GM18519 (cell line): ENCODE data around the gene DHRS1.
"Not testable (repeated sequence)": the region's sequence is repeated elsewhere in the genome, so short reads cannot be mapped to it uniquely, and the experiment has no call there.

ENCODE experiments used
- ATAC-seq: cut with Tn5 transposase; IDR thresholded peaks from one replicate; pipeline ENCODE4 v1.9.1; 2021; ENCODE audit warnings: mild to moderate bottlenecking, moderate library complexity; ENCODE audit not compliant: unreplicated experiment, low FRiP score

Gene DHRS1

DNA sequence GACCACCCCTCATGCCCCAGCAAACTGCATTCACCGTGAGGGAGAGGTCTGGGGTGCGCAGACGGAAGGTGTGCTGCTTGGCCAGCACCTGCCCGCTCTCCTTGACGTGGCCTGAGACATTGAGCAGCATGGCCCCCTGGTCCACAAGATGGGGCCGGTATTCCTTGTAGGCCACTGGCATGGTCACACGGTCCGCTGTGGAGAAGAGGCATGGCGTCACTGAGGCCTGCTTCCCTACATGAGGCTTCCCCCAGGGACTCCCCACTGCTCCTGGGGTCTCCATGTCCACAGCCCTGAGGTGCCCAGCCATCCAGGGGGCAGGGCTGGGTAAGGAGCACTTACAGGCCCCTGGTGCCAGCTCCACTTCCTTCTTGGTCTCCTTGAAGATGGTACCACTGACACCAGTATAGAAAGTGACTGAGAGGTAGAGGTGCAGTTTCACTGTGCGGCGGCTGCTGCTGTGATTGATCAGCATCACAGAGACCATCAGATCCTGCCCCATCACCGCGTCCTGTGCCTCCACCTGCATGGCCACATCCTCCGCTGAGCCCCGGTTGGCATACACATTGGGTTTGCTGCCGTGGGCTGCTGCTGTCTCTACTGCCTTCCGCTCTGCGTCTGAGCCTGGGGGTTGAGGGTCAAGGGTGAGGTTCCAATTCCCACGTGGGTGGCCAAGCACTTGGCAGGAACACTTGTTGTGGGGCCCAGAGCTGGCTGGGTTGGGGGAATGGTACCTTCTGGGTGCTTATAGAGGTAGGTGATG lies 44.8 kb downstream of the DHRS1 start:
- no peak for ATAC-seq

DNA sequence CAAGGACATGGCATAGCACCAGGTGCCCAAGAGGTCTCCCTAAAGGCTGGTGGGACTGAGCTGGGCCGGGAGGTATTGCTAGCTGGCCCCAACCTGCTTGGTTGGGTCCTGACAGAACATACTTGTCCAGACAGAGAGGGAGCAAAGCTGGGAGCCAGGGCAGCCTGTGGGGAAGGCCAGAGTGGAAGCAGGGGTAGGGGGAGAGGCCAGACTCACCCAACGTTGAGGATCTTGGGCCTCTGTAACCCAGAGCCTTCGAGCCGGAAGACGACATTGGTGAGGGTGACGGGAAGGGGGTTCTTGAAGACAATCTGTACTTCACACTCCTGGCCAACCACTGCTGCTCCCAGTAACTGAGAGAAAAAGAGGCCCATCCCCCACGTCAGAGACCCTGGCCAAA lies 45.6 kb downstream of the DHRS1 start:
- no peak for ATAC-seq

DNA sequence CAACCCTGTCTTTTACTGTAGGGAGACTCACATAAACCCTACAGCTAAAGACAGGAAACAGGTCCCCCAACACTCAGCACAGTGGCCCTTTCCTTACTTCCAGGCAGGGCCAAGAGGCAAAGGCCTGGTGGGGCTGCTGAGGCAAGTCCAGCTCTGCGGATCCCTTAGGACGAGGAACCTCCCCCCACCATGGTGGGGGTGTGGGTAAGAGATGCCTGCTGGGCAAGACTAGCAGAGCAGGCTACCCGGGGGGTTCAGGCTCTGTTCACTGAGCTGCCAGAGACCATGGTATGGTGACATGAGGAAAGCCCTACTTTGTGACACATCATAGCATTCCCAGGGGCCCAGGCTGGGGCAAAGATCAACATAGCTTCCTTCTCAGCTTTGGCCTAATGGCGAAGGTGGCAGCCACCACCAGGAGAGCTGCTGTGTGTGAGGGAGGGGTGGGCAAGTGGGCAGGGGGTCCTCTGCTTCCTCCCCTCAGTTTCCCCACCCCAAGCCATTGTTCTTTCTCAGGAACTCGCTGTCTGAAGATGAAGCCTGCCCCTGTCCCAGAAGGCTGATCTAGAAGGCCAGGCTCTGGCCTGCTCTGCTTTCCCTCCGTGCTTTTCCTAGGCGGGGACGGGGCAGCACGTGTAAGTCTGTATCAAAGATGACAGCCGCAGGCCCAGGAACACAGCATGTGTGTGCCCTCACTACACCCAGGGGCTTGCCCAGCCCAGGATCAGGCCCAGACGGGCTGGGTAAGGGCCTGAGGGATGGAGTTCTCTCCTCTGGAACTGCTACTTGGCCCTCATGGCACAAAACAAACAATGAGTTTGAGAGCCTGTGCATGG lies 47.1 kb downstream of the DHRS1 start:
- no peak for ATAC-seq

DNA sequence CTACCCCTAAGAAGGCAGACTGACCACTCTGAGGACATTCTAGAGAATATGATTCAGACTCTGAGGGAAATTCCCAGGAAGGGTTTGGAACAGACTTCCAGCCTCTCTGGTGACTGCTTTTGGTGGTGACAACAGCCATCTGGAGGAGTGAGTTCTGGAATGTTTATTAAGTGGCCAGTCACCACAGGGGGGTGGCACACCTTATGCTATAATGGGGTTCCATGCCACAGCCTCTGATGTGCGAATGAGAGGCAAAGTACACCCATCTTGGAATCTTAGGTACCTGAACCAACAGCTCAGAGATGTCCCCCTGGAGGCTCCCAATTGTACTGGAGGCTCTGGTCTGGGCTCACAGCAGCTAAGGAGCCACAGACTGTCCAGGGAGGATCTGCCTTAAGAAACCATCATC lies 47.7 kb downstream of the DHRS1 start:
- ATAC-seq = no peak

DNA sequence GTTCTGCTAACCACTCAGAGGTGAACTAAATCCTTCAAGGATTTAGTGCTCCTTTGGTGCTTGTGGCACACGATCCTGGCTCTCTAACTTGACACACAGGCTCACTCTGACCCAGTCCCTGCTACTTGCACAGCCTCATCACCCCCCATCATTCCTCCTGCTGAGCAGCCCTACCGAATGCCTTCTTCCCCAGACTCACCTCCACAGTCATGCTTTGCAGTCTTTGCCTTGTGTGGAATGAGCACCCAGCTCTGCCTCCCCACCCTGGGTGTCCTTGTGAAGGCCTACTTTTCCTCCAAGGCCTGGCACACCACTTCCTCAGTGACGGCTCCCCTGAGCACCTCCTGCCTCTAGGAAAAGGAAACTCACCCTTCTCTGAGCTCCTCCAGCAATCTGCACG lies 49.2 kb downstream of the DHRS1 start:
- ATAC-seq = no peak

DNA sequence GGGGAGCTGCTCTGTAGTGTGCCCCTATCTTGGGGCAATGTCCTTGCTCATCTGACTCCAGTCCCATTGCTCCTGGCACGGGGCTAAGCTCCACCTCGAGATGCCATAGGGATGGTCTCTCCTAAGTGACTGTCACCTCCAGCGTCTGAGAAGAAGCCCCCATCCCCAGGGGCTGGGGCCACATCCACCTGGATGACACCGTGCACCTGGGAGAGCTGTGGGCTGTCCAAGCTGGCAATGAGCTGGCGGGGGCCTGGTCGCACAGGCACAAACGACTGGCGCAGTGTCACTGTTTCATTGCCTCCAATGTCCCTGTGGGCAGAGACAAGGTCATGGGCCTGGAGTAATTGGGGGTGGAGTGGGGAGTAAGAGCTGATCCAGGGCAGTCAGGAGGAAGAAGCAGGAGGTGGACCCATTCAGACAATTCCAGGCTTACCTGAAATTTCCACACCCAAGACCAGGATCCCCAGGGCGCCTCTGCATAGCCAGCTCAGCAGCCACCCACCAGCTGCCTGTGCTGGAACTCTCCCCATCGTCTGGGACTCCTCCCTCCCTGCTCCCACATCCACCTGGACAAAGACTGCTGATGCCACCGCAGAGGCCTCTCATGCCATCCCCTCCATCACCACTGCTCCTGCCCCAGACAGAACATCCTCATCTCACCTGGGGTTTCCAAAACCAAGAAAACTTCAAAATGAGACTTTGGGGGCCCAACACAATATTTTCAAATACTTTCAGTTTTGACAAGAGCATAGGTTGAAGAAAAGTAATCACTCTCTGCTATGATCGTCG lies 50.2 kb downstream of the DHRS1 start:
- no peak for ATAC-seq

DNA sequence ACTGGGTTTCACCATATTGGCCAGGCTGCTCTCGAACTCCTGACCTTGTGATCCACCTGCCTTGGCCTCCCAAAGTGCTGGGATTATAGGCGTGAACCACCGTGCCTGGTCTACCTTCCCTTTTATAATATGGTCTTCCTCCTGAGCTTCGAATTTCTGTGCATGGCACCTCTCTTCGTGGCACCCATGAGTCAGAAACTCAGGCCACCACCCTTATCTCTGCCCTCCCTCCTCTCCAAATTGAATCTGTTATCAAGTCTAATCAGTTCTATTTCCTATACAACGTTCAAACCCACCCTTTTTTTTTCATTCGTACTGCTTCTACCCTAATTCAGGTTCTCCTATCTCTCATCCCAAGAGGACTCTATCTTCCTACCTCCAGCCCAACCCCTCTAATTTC lies 52.2 kb downstream of the DHRS1 start:
- ATAC-seq = no peak

DNA sequence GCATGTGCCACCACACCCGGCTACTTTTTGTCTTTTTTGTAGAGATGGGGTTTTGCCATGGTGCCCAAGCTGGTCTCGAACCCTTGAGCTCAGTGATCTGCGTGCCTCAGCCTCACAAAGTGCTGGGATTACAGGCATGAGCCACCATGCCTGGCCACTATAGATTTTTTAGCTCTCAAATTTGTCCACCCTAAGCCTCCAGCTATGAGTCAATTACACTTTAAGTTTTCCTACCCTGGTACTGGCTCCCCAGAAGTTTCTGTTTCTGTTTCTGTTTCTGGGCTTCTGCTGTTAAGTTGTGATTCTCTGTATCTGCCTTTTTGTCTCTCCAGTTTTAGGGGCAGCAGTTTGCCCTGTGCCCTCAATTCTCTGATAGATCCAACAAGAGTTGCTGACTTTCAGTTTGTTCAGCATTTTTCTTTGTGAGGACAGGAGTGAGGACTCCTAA lies 52.8 kb downstream of the DHRS1 start:
- ATAC-seq = no peak

DNA sequence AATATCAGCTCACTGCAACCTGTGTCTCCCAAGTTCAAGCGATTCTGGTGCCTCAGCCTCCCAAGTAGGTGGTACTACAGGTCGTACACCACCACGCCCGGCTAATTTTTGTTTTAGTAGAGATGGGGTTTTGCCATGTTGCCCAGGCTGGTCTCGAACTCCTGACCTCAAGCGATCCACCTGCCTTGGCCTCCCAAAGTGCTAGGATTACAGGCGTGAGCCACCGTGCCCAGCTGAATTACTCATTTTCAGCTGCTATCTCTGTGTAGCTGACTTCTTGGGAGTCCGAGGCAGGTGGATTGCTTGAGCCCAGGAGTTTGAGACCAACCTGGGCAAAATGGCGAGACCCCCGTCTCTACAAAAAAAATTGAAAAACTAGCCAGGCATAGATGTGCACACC lies 54.2 kb downstream of the DHRS1 start:
- not testable (repeated sequence) for ATAC-seq

DNA sequence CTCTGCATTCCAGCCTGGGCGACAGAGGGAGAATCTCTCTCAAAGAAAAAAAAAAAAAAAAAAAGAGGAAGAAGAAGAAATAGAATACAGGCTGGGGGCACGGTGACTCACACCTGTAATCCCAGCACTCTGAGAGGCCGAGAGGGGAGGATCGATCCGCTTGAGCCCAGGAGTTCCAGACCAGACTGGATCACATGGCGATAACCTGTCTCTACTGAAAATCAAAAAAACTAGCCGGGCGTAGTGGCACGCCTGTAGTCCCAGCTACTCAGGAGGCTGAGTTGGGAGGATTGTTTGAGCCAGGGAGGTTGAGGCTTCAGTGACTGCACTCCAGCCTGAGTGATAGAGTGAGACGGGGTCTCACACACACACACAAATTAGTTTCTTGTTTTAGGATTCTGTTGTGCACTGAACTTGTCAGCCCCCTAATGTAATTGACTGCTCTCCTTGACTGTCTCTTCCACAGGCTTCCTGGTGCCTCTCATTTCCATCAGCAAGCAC lies 56.2 kb downstream of the DHRS1 start:
- no peak for ATAC-seq

DNA sequence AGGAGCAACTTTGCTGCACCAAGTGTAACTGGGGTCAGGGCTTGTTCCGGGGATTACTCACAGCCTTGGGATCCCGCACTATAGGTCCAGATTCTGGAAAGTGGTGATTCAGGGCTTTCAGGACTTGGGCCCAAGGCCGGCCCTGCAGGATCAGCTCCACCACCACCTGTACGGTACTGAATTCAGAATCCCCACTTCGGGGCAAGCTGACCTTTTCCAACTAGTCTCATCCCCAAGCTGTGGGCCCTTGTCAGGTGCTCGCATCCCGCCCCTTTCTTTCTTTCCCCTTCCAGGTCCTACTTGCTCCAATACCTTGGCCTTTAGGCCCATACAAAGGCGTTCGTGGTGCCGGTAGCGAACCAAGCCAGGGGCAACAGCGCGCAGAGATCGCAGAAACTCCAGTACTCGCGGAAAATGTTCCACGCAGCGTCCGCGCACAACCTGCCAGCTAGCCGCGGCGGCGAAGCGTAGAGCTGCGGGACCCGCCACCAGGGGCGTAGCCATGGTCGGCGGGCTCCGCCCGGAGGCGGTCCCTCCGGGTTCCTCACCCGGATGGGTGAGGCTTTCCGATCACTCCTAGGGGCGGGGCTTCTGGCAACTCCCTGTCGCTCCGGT lies 57.6 kb downstream of the DHRS1 start:
- ATAC-seq = peak; percentile 59
